NCI-H345 treated with DMSO at 0.1 percent for 48 hours (cell line): ENCODE results near the gene GPC5.
"Not testable (repeated sequence)": the region's sequence is repeated elsewhere in the genome, so short reads cannot be mapped to it uniquely, and the experiment has no call there.

ENCODE experiments used
- DNase-seq: peaks from one replicate; lab custom pipeline; 2025; ENCODE audit not compliant: unreplicated experiment; lab: John Stamatoyannopoulos, UW

The GPC5 gene

DNA sequence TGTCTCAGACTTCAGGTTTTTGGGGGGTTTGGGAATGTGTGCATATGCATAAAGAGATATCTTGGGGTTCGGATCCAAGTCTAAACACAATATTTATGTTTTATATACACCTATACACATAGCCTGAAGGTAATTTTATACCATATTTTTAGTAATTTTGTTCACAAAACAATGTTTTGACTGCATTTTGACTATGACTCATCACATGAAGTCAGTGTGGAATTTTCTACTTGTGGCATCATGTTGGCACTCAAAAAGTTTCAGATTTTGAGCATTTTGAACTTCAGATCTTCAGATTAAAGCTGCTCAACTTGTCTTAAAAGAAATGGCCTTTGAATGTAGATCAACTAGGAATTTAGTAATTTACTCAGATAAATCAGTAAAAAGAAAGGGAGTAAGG, 1115.3 kb downstream of the GPC5 start:
- no peak for DNase-seq

DNA sequence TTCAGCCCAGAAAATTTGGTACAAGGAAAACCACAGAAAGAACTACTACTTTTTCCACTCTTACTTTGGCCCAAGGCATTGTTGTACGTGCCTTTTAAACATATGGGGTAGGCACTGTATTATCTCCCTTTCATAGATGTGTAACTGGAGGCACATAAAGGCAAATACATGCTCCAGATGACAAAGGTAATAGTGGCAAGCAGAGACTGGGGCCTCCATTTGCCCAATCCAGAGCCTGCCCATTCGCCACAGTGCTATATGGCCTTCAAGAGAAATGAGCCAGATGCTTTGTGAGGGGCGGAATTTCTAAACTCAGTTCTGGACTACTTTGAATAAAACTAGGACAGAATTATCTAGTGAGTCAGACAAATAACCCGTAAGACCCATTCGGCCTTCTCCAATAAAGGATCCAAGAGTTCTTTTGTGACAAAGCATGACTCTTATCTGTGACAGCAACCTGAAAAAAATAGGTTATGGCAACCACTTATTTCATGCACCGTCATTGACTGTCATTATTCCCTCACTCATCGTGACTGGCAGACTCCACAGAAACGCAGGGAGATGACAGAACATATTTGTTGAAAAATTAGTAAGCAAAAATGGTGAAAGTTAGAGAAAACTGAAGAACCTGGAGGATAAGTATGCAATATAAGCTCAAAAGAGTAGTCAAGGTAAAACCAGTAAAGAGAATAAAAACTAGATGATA, 1116.2 kb downstream of the GPC5 start:
- DNase-seq: no peak

DNA sequence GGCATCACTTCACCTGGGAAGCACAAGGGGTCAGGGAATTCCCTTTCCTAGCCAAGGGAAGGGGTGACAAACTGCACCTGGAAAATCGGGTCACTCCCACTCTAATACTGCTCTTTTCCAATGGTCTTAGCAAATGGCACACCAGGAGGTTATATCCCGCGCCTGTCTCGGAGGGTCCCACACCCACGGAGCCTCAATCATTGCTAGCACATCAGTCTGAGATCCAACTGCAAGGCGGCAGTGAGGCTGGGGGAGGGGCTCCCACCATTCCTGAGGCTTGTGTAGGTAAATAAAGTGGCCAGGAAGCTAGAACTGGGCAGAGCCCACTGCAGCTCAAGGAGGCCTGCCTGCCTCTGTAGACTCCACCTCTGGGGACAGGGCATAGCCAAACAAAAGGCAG, 1118.5 kb downstream of the GPC5 start:
- not testable (repeated sequence) for DNase-seq

DNA sequence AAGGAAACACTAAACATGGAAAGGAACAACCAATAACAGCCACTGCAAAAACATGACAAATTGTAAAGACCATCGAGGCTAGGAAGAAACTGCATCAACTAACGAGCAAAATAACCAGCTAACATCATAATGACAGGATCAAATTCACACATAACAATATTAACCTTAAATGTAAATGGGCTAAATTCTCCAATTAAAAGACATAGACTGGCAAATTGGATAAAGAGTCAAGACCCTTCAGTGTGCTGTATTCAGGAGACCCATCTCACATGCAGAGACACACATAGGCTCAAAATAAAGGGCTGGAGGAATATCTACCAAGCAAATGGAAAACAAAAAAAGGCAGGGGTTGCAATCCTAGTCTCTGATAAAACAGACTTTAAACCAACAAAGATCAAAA, 1120.2 kb downstream of the GPC5 start:
- not testable (repeated sequence) for DNase-seq

DNA sequence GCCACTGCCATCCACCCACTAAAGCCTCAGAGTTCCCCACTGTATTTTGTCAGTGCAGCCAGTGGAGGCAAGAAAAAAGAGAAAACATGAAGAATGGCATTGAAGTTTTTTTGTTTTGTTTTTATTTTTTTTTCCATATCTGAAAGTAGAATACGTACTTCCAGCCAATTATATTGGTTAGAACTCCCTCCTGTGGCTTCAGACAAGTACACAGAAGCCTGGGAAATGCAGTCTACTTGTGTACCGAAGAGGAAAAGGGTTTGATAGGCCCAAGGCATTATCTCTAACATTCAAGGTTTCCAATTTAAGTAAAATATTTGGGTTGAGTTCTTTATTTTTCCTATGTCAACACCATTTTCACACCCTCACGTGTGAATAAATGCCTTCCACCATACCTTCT, 1131.9 kb downstream of the GPC5 start:
- DNase-seq: no peak

DNA sequence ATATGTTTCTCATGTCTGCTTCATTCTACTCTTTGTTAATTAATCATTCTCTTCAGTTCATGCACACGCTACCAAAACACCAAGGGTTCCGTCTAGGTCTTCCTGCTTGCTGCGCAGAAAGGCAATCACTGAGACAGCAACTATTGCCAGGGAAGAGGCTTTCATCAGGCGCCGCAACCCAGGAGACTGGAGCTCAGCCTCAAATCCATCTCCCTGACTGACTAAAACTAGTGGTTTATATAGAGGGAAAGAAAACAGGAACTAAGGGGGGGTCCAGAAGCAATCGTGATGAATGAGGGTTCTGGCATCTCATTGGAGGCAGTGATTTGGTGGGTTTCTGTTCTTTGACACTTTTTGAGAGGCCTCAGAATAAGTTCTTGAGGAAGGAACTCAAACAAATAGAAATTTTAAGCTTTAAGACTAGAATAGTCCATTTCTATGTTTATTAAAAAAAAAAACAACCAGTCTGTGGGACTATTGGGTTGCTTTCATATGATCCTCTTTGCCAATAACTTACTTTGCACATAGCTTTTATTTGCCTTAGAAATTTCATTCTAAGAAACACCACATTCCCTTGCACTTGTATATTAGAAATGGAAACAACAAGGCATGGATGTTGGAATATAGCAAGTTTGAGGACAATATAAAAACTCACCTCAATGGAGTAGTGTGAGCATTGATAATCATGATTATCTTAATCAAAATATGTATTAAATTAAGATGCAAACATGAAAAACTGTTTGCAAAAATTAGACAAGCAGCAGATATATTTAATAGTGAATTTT, 1137.0 kb downstream of the GPC5 start:
- DNase-seq: no peak

DNA sequence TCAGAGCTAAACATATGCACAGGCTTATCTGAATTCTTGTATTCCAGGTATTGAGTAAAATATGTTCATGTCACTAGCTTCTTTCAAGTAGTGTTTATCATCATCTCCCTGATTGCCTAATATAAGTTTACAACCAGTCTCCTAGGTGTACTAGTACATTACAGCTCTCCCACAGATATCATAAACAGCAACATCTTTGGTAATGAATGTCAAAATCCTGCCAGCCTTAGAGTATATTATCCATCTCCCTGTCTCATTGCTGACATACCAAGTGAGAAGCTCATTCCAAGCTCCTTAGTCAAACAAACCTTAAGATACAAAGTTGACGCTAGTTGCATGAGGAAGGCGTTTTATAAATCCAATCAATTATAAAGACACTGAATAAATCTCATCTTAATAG, 1139.0 kb downstream of the GPC5 start:
- no peak for DNase-seq

DNA sequence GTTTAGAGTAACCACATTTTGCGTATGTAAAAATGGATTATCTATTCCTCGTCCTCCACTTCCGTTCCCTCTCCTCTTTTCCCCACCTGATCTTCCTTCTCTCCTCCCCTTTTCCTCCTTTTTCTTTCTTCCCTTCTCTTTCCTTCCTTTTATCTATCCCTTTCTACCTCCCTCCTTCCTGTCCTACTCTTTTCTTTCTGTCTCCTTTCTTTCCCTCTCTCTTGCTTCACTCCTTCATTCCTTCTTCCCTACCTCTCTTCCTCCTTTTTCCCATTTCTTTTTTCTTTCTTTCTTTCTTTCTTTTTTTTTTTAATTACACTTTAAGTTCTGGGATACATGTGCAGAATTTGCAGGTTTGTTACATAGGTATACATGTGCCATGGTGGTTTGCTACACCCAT, 1139.7 kb downstream of the GPC5 start:
- DNase-seq: no peak

DNA sequence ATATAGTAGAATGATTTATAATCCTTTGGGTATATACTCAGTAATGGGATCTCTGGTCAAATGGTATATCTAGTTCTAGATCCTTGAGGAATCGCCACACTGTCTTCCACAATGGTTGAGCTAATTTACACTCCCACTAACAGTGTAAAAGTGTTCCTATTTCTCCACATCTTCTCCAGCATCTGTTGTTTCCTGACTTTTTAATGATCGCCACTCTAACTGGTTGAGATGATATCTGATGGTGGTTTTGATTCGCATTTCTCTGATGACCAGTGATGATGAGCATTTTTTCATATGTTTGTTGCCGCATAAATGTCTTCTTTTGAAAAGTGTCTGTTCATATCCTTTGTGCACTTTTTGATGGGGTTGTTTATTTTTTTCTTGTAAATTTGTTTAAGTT, 1140.7 kb downstream of the GPC5 start:
- DNase-seq: not testable (repeated sequence)

DNA sequence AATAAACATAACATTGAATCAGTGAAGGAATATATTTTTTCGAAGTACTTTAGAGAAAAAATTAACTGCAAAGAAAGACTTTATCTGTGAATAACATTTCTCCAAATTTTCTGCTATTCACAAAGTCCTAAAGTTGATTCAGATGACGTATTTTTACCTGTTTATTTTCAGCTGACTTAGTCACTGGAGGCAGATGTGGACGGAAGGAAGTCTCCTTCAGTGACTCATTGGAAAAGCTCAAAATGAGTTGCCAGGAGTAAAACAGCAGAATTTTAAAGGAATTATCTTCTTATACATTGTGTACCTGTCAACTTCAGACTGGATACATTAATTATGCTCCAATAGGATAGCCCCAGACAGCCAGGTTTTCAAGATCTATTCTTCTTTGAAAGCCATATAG, 1148.8 kb downstream of the GPC5 start:
- no peak for DNase-seq

DNA sequence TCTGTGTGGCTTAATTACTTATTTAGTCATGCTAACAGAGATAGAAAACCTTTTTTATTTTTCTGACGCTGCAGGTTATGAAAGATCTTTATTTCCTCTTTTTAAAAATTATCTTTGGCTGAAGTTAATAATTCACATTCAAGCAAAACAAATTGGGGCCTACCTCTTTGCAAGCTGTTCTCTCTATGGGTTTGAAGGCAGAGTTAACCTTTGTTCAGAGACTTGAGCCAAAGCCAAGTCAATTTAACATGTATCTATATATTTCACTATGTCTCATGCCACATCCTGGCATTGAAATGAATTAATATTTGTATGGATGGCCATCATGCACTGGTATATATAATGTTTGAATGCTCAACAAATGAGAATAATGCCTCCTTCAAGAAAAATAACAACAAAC, 1150.9 kb downstream of the GPC5 start:
- DNase-seq: no peak

DNA sequence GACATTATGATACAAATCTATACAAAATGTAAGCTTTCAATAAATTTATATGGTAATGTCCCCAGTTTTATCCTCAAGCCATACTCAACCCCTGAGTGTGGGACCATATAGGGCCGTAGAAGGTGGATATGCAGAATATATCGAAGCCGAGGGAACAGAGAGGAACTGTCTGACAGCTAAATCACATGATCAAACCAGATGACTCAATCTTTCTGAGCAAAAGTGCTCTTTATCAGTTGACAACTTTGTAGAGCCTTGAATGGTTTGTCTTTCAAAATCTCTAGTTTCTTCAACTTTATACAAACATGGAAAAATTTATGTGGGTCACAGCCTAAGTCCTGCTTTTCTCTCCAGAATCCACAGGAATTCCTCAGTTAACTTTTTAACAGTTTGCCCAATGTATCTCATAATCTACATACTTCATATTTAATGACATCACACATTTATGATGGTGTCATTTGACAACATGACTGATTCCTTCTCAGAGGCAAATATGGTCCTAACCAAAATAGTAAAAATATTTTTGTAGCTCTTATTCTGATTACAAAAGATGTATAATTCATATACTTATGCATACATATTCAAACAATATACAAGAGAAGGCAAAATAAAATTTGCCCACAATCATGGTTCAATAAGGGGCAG, 1155.2 kb downstream of the GPC5 start:
- no peak for DNase-seq

DNA sequence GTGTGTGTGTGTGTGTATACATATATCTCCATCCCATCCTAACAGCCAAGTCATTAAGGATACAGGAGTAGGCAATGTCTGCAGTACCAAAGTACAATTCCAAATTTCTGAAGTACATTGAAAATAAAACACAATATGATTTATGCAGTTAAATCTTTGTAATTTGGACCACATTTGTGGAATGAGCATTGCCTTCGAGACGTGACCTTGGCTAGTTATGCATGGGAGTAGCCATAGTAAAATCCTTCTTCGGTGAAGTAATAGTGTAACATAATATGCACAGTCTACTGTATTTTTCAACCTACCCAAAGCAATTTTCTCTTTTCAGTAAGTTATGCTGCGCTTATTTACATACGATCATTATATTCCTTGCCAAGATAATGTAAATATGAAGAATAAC, 1162.5 kb downstream of the GPC5 start:
- DNase-seq: no peak

DNA sequence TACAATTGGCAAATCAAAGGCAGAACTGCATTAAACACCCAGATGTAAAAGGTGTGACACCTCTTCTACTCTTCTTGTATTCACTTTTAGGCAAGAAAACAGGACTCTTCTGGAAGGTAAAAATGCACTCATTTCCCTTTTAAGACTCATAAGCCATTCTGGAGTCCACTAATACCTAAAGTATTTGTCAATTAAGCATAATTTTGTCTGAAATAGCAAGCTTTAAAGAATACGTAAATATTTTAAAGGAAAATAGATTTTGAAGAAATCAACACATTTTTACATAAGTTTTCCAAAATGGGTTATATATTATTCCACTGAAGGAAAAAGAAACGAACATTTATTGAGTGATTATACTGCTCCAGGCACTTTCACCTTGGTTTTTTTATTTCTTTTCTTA, 1166.5 kb downstream of the GPC5 start:
- no peak for DNase-seq

DNA sequence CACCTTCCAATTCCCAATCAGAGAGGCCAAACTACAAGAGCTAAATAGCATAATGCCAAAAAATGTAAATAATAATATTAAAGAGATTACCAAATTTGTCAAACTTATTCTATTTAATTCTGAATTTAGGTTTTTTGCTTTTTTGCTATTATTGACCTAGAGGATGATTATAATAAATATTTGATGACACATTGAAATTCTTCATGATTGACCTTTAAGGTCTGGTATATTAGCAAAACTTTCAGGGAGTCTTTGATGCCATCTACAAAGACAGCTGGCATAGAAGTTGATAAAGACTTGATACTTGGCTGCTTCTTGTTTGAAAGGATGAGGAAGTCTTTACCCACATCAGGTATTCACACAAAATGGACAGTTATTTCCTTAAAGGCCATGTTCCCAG, 1168.3 kb downstream of the GPC5 start:
- DNase-seq: no peak

DNA sequence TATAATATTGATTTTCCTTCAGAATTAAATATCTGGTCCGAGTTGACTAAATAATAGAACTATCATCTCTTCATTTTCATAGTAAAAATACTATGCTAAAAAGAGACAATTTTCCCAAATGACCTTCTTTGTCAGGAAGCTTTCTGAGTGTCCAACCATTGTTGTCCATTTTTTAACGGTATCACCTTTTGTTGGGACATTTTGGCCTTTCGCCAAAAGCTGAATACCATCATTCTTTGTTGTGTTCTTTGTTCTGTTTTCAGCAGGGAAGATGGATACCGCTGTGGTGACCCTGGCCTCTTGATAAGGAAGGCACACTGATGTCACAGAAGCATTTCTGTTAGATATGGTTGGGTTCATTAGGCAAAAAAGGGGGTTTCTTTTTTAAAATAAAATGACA, 1173.8 kb downstream of the GPC5 start:
- DNase-seq: no peak

DNA sequence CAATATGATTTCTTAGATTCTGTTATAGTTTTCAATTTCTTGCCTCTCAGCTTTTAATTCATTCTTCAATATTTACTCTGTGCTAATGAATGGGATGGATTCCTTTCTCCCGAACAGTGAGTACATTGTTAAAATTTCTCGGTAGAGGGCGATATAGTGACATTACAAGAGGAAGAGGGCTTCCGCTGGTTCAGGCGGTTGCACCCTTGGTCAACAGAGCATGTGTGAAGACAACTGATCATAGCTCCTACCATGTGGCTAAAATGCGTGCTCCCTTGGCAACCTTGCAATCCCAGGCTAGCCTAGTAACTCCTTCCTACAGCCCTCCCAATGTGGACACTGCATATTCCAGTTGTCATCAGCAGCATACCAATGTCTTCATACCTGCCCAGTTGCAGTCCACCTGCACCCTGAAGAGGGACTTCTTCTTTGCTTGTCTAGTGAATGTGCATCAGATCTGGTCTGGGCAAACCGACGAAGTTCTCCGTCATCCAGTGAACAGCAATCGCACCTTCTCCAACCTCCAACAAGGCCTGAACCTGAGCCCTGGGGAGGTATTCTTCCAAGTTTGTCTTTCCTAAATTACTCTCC, 1175.1 kb downstream of the GPC5 start:
- DNase-seq: no peak

DNA sequence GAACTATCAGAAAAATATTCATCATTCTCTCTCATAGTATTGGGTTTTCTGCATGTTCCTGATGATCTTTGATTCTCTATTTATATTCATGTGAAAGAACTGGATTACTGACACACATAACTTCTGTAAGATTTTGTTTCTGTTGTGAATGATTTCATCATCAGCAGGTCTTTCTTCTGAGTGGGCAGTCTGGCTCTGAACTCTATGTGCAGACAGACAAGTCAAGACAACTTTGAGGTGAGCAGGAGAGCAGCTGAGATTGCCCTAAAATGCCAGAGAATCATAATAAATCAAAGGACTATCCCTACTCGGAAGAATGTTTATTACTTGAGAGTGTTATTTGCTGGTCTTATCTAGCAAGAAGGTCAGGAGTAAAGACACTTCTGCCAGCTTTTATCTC, 1176.1 kb downstream of the GPC5 start:
- no peak for DNase-seq

DNA sequence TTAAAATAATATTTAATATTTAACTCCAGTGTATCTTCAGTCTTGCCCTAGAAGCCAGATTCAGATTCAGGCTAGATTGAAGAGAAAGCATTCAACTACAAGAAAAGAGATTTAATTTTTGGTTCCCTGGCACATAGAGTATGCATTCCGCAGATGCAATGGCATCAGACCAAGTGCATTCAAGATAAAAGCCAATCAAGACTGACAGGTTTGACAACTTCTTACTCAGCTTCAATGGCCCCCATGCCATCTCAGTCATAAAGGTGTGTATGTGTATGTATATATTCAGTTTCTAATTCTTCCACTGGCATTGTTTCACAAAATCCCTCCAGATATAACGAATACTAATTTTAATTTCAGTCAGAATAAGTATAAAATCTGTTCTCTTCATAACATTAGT, 1177.4 kb downstream of the GPC5 start:
- no peak for DNase-seq

DNA sequence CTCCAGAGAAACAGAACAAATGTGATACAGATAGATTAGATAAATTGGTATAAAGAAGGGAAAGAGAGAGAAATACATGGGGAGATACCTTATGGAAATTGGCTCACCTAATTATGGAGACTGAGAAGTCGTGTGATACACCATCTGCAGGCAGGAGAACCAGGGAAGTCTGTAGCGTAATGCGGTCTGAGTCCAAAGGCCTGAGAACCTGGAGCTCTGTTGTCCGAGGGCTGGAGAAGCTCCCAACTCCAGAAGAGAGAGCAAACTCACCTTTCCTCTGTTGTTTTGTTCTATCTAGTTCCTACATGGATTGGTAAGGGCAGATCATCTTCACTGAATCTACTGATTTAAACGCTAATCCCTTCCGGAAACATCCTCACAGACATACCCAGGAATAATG, 1179.9 kb downstream of the GPC5 start:
- DNase-seq: no peak

DNA sequence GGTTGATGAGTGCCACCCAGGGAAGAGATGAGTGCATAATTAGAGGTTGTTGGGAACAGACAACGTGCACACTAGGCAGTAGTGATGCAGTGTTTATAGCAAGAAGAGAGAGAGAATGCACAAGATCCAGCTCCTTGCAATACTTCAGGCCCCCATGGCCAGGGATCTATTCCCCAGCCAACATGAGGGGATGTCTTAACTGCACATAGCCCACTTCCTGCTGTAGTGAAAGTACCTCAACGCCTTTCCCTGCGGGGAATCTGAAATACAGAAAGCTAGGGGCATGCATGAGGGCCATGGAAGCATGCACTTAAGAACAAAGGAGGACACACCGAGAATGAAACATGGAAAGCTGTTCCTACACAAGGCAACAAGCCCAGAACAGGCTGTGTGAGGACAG, 1191.5 kb downstream of the GPC5 start:
- no peak for DNase-seq

DNA sequence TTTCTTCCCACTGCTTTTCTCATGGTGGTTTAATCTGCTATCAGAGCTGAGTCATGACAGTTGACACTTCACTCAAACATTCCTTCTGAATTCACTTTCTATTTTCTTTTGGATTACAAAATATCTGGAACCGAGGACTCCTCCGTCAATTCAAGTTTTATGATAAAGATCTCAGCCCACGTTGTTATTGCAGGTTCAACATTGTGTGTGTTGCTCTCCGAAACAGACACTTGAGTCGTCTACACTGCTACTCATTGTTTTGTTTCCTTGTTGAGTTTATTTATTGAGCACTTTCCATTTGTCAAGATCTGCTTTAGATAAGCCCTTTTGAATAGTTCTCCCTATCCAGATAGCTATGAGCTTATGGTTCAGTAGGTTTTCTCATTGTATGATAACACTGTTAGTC, 1192.1 kb downstream of the GPC5 start:
- DNase-seq: peak; percentile 54
